ENCODE measurements around the gene TMEM132D.

TMEM132D gene

GRCh38 chr12:129599406-129599805, 304.4 kb downstream of the TMEM132D start:
- Histone ChIP-seq H3K79me2 (ENCODE audit: insufficient read depth, low read depth) (no peaks in the 10 kb centered on the region), H3K4me1 (ENCODE audit: low read depth, poor library complexity, severe bottlenecking) (peaks cover 5% of the 10 kb centered on the region), H3K36me3 (ENCODE audit: insufficient read depth) (no peaks in the 10 kb centered on the region), H4K20me1 (ENCODE audit: insufficient read depth) (no peaks in the 10 kb centered on the region), H3K4me3 (IDR thresholded peaks at IDR 0.05; ENCODE audit: insufficient read depth, low read depth, low read length) (no peak overlapping the region), H2AFZ (ENCODE audit: low read depth) (no peak overlapping the region), H3K27me3 (ENCODE audit: insufficient read depth, low read depth) (no peaks in the 10 kb centered on the region), H3K4me2 (no peak overlapping the region), H3K9ac (no peak overlapping the region), H3K27ac (no peak overlapping the region)
- no peak for TF ChIP-seq CTCF (conservative IDR thresholded peaks at IDR 0.05; ENCODE audit: low read depth, low read length)

GRCh38 chr12:129594098-129594497, 309.7 kb downstream of the TMEM132D start:
- H3K27me3 ChIP-seq (ENCODE audit: insufficient read depth, low read depth), result no peaks in the 10 kb centered on the region
- no peak overlapping the region for H3K27ac ChIP-seq
- H2AFZ ChIP-seq (ENCODE audit: low read depth), result no peak overlapping the region
- no peaks in the 10 kb centered on the region for H3K79me2 ChIP-seq (ENCODE audit: insufficient read depth, low read depth)
- no peak overlapping the region for H3K4me3 ChIP-seq (IDR thresholded peaks at IDR 0.05; ENCODE audit: insufficient read depth, low read depth, low read length)
- TF ChIP-seq CTCF (conservative IDR thresholded peaks at IDR 0.05; ENCODE audit: low read depth, low read length), result no peak
- H3K9ac ChIP-seq, result no peak overlapping the region
- no peaks in the 10 kb centered on the region for H3K36me3 ChIP-seq (ENCODE audit: insufficient read depth)
- H4K20me1 ChIP-seq (ENCODE audit: insufficient read depth), result no peaks in the 10 kb centered on the region
- H3K4me1 ChIP-seq (ENCODE audit: low read depth, poor library complexity, severe bottlenecking), result no peaks in the 10 kb centered on the region
- no peak overlapping the region for H3K4me2 ChIP-seq

GRCh38 chr12:129592449-129592848, 311.4 kb downstream of the TMEM132D start:
- Histone ChIP-seq H3K27ac (no peak overlapping the region), H3K4me1 (ENCODE audit: low read depth, poor library complexity, severe bottlenecking) (no peaks in the 10 kb centered on the region)

GRCh38 chr12:129589503-129589902, 314.3 kb downstream of the TMEM132D start:
- Histone ChIP-seq H3K36me3 (ENCODE audit: insufficient read depth) (no peaks in the 10 kb centered on the region), H3K27ac (no peak overlapping the region), H3K27me3 (ENCODE audit: insufficient read depth, low read depth) (no peaks in the 10 kb centered on the region), H3K79me2 (ENCODE audit: insufficient read depth, low read depth) (no peaks in the 10 kb centered on the region), H3K9ac (no peak overlapping the region), H3K4me2 (no peak overlapping the region), H3K4me3 (IDR thresholded peaks at IDR 0.05; ENCODE audit: insufficient read depth, low read depth, low read length) (no peak overlapping the region), H4K20me1 (ENCODE audit: insufficient read depth) (no peaks in the 10 kb centered on the region), H3K4me1 (ENCODE audit: low read depth, poor library complexity, severe bottlenecking) (no peaks in the 10 kb centered on the region), H2AFZ (ENCODE audit: low read depth) (no peak overlapping the region)
- no peak for TF ChIP-seq CTCF (conservative IDR thresholded peaks at IDR 0.05; ENCODE audit: low read depth, low read length)

More at GRCh38 chr12:129592449-129592848, 311.4 kb downstream of the TMEM132D start:
- no peaks in the 10 kb centered on the region for H3K79me2 ChIP-seq (ENCODE audit: insufficient read depth, low read depth)
- H3K4me2 ChIP-seq, result no peak overlapping the region
- H3K9ac ChIP-seq, result no peak overlapping the region
- H3K36me3 ChIP-seq (ENCODE audit: insufficient read depth), result no peaks in the 10 kb centered on the region
- no peak overlapping the region for H2AFZ ChIP-seq (ENCODE audit: low read depth)
- no peak for TF ChIP-seq CTCF (conservative IDR thresholded peaks at IDR 0.05; ENCODE audit: low read depth, low read length)
- H3K27me3 ChIP-seq (ENCODE audit: insufficient read depth, low read depth), result no peaks in the 10 kb centered on the region
- no peaks in the 10 kb centered on the region for H4K20me1 ChIP-seq (ENCODE audit: insufficient read depth)
- no peak overlapping the region for H3K4me3 ChIP-seq (IDR thresholded peaks at IDR 0.05; ENCODE audit: insufficient read depth, low read depth, low read length)
